Osteocyte (in vitro differentiated cells): ENCODE results near the gene HK2. TPM values are rescaled to one million over a fixed set of nuclear protein-coding genes. Genes with fewer than 3 reads are reported as not detected.
"Not testable (repeated sequence)": the region's sequence is repeated elsewhere in the genome, so short reads cannot be mapped to it uniquely, and the experiment has no call there.

Experiments used
- DNase-seq: peaks from one replicate; pipeline ENCODE4 v3.0.0; 2021; ENCODE audit warnings: mixed read lengths; ENCODE audit not compliant: unreplicated experiment; ENCODE audit errors: extremely low spot score
- H3K27ac Mint-ChIP-seq: one replicate; pipeline ENCODE4 v1.8.0; 2021; ENCODE audit warnings: mild to moderate bottlenecking, mixed read lengths; ENCODE audit not compliant: unreplicated experiment
- H3K27me3 Mint-ChIP-seq: one replicate; pipeline ENCODE4 v1.8.0; 2021; ENCODE audit warnings: mixed read lengths; ENCODE audit not compliant: unreplicated experiment
- H3K36me3 Mint-ChIP-seq: one replicate; pipeline ENCODE4 v1.8.0; 2021; ENCODE audit warnings: mixed read lengths; ENCODE audit not compliant: unreplicated experiment
- H3K4me1 Mint-ChIP-seq: one replicate; pipeline ENCODE4 v1.8.0; 2021; ENCODE audit warnings: mixed read lengths; ENCODE audit not compliant: unreplicated experiment
- H3K4me3 Mint-ChIP-seq: one replicate; pipeline ENCODE4 v1.8.0; 2021; ENCODE audit warnings: mild to moderate bottlenecking, moderate library complexity, mixed read lengths; ENCODE audit not compliant: unreplicated experiment
- H3K9me3 Mint-ChIP-seq: one replicate; pipeline ENCODE4 v1.8.0; 2021; ENCODE audit warnings: mixed read lengths; ENCODE audit not compliant: unreplicated experiment
- long read RNA-seq: library from polyadenylated mRNA; unstranded; transcript quantifications from one replicate; pipeline ENCODE4 v2.0.0, GENCODE V29; 2021
- total RNA-seq: library from RNA; stranded (reverse); gene quantifications from 2 replicates; pipeline ENCODE4 v1.2.1, GENCODE V29; 2021
- TF ChIP-seq, protein P1 (sequence below): fragments of 200-600 bp; sonication (generic); IDR thresholded peaks from 2 replicates; pipeline ENCODE4 v1.5.0; 2021; ENCODE audit warnings: antibody characterized with exemption, mild to moderate bottlenecking, moderate library complexity

HK2 gene
- total RNA-seq, result 13.8 and 14.1 TPM in 2 replicates
- long read RNA-seq, full-length matches to known transcripts, result 1 of 8 reads
- long read RNA-seq, partial matches to known transcripts, result 6 of 8 reads
- long read RNA-seq, other reads (novel, unspliced or antisense), result 1 of 8 reads

DNA sequence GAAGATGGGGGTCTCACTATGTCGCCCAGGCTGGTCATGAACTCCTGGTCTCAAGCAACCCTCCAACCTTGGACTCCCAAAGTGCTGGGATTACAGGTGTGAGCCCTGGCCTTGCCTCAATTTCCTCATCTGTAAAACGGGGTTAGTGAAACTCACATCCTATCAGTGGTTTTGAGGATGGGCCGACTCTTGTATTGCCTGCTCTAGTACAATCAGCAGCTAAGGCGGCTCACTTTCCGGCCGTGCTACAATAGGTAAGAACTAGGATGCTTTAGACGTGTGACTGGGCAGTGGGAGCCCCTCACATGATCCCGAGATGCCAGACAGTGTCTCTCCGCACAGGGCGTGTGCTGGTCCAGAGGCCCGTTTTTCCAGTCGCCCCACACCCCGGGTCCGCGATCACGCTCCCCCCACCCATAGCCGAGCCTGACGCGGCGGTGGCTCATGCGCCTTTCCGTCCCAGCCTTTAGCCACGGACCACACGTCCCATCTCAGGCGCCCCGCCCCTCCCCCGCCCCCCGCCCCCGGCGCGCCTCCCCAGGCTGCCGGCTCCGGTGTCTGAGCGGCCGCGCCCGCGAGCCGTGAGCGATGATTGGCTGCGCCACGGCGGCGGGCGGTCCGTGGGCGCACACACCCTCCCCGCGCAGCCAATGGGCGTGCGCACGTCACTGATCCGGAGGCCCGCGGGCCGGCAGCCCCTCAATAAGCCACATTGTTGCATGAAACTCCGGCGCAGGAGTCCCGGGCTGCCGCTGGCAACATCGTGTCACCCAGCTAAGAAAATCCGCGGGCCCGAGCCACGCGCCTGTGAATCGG is at the start of gene HK2:
TSS of gene HK2 (plus strand) at position 710 of the 816 bp plus-strand sequence. CDS start 454 bp downstream, outside the sequence.
- H3K4me1 Mint-ChIP-seq, result peaks cover 27% of the 10 kb centered on the region
- H3K27ac Mint-ChIP-seq, result peak within 1 kb of the TSS; percentile 93
- peaks cover 4% of the 10 kb centered on the region for H3K27me3 Mint-ChIP-seq
- H3K9me3 Mint-ChIP-seq, result peaks cover 3% of the 10 kb centered on the region
- TF ChIP-seq, protein P1, sequence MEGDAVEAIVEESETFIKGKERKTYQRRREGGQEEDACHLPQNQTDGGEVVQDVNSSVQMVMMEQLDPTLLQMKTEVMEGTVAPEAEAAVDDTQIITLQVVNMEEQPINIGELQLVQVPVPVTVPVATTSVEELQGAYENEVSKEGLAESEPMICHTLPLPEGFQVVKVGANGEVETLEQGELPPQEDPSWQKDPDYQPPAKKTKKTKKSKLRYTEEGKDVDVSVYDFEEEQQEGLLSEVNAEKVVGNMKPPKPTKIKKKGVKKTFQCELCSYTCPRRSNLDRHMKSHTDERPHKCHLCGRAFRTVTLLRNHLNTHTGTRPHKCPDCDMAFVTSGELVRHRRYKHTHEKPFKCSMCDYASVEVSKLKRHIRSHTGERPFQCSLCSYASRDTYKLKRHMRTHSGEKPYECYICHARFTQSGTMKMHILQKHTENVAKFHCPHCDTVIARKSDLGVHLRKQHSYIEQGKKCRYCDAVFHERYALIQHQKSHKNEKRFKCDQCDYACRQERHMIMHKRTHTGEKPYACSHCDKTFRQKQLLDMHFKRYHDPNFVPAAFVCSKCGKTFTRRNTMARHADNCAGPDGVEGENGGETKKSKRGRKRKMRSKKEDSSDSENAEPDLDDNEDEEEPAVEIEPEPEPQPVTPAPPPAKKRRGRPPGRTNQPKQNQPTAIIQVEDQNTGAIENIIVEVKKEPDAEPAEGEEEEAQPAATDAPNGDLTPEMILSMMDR, result no peak
- peak within 1 kb of the TSS; percentile 91 for H3K4me3 Mint-ChIP-seq
- no peaks in the 10 kb centered on the region for H3K36me3 Mint-ChIP-seq
- peak; percentile 92 for DNase-seq

- Mint-ChIP-seq H3K36me3 (peaks cover 5% of the 10 kb centered on the region), H3K9me3 (peaks cover 23% of the 10 kb centered on the region), H3K4me1 (peaks cover 3% of the 10 kb centered on the region), H3K4me3 (no peak overlapping the region), H3K27ac (no peak overlapping the region), H3K27me3 (peaks cover 2% of the 10 kb centered on the region)
- TF ChIP-seq, protein P1, result no peak
- no peak for DNase-seq
Observed at GRCh38 chr2:74789271-74789670, 44.7 kb upstream of the HK2 start.

GRCh38 chr2:74792282-74792681 is 41.6 kb upstream of the HK2 start:
- Mint-ChIP-seq H3K4me3 (no peak overlapping the region), H3K27ac (no peak overlapping the region), H3K9me3 (peaks cover 16% of the 10 kb centered on the region), H3K36me3 (peaks cover 5% of the 10 kb centered on the region), H3K4me1 (peaks cover 3% of the 10 kb centered on the region), H3K27me3 (no peaks in the 10 kb centered on the region)
- TF ChIP-seq, protein P1, result no peak
- DNase-seq, result no peak

GRCh38 chr2:74794878-74795277 is 39.0 kb upstream of the HK2 start:
- not testable (repeated sequence) for H3K27ac Mint-ChIP-seq, H3K4me1 Mint-ChIP-seq, H3K4me3 Mint-ChIP-seq, H3K27me3 Mint-ChIP-seq, H3K9me3 Mint-ChIP-seq, H3K36me3 Mint-ChIP-seq, DNase-seq

- no peak overlapping the region for H3K27ac Mint-ChIP-seq
- TF ChIP-seq, protein P1, result no peak
- no peaks in the 10 kb centered on the region for H3K36me3 Mint-ChIP-seq
- DNase-seq, result no peak
- H3K4me3 Mint-ChIP-seq, result no peak overlapping the region
- H3K9me3 Mint-ChIP-seq, result no peaks in the 10 kb centered on the region
- H3K4me1 Mint-ChIP-seq, result no peaks in the 10 kb centered on the region
- peaks cover 34% of the 10 kb centered on the region for H3K27me3 Mint-ChIP-seq
Observed at GRCh38 chr2:74806355-74806839, 27.5 kb upstream of the HK2 start.
